EH (cell line): ENCODE data around the gene AHRR.
A peak's percentile ranks its signal among the peaks of the same experiment; 100 is the strongest.

Experiments used
- DNase-seq: peaks from one replicate; pipeline ENCODE4 v3.0.0-alpha.2; 2015; ENCODE audit warnings: low read depth

The AHRR gene

GRCh38 chr5:443239-444151 lies 122.0 kb downstream of the AHRR start:
- DNase-seq: no peak

GRCh38 chr5:444226-444625 lies 122.7 kb downstream of the AHRR start:
- no peak for DNase-seq

GRCh38 chr5:445591-445990 lies 124.1 kb downstream of the AHRR start:
- no peak for DNase-seq

- DNase-seq: no peak
Observed at GRCh38 chr5:446066-446882, 124.8 kb downstream of the AHRR start.

- peak; percentile 49 for DNase-seq
Observed at GRCh38 chr5:446883-447263, 125.4 kb downstream of the AHRR start.

- no peak for DNase-seq
Observed at GRCh38 chr5:447501-447900, 126.0 kb downstream of the AHRR start.

GRCh38 chr5:448061-448765 lies 126.7 kb downstream of the AHRR start:
- no peak for DNase-seq

GRCh38 chr5:448766-449090 lies 127.2 kb downstream of the AHRR start:
- DNase-seq: no peak

GRCh38 chr5:449151-449550 lies 127.6 kb downstream of the AHRR start:
- DNase-seq: no peak

- no peak for DNase-seq
Observed at GRCh38 chr5:451587-452458, 130.3 kb downstream of the AHRR start.

GRCh38 chr5:452978-453710 lies 131.6 kb downstream of the AHRR start:
- no peak for DNase-seq

- DNase-seq: no peak
Observed at GRCh38 chr5:453725-454481, 132.4 kb downstream of the AHRR start.

GRCh38 chr5:454936-455335 lies 133.4 kb downstream of the AHRR start:
- DNase-seq: no peak

- DNase-seq: no peak
Observed at GRCh38 chr5:455806-456205, 134.3 kb downstream of the AHRR start.

- DNase-seq: no peak
Observed at GRCh38 chr5:456351-457194, 135.1 kb downstream of the AHRR start.

GRCh38 chr5:457195-457961 lies 135.9 kb downstream of the AHRR start:
- no peak for DNase-seq

GRCh38 chr5:458547-459353 lies 137.2 kb downstream of the AHRR start:
- peak; percentile 54 for DNase-seq
